GM21723 (cell line): ENCODE results near the gene MAD1L1.
"Not testable (repeated sequence)": the region's sequence is repeated elsewhere in the genome, so short reads cannot be mapped to it uniquely, and the experiment has no call there.

ENCODE experiments used
- ATAC-seq: cut with Tn5 transposase; IDR thresholded peaks from one replicate; pipeline ENCODE4 v1.9.1; 2021; ENCODE audit warnings: mild to moderate bottlenecking, moderate library complexity; ENCODE audit not compliant: unreplicated experiment

MAD1L1 gene

GRCh38 chr7:1874590-1875391 is 358.0 kb downstream of the MAD1L1 start:
- ATAC-seq: not testable (repeated sequence)

GRCh38 chr7:1873857-1874589 is 358.7 kb downstream of the MAD1L1 start:
- ATAC-seq: no peak

DNA sequence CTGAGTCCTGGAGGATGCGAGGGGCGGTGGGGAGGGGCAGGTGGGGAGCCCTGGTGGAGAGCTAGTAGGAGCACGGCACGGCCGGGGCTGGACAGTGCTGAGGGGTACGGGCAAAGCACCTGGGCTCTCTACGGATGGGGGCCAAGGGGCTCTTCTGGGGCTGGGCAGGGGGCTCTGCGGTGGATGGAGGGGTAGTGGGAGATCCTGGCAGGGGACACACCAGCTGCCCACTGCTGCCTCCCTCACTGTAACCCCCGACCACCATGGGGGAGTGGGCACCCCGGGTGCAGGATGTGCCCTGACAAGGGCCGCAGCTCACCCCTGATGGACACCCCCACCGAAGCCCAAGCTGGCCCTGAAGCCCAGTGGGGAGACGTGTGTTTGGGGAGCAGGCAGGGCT is 359.3 kb downstream of the MAD1L1 start:
- ATAC-seq: no peak

GRCh38 chr7:1873070-1873405 is 359.7 kb downstream of the MAD1L1 start:
- ATAC-seq: no peak

DNA sequence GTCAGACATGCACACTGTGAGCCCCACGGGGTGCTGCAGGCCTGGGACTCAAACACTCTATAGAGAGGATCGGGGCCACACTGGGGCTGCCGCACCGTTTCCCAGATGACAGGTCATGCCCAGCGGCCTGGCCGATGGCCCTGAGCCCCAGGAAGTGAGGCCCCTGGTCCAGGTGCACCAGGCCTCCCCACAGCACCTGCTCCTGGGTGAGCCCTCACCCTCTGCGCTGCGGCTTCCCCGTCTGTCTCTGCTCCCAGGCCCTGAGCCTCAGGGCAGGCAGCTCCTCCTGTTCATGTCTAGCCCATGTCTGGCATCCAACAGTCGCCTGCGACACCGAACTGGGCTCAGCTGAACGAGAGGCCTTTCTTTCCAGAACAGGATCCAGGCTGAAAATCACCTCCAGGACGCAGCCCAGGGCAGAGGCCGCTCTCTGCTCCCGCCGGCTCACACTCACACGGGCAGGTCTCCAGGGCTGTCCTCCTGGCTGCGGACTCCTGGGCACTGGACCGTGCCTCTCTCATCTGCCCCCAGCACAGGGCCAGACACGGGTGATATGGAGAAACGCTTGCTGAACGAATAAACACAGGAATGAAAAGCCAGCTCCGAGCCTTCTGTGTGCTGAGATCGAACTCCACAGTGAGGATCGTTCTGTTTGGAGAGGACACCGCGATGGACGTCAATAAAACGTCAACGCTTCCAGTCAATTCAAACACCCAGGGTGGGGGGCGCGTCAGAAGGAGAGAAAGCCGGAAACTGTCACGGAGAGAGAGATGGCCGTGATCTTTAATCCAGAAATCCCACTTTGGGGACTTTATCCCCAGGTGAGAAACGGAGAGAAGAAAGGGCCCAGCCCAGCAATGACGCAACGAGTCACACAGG is 360.3 kb downstream of the MAD1L1 start:
- no peak for ATAC-seq

- ATAC-seq: no peak
Measured at GRCh38 chr7:1869452-1870130, 363.2 kb downstream of the MAD1L1 start.

DNA sequence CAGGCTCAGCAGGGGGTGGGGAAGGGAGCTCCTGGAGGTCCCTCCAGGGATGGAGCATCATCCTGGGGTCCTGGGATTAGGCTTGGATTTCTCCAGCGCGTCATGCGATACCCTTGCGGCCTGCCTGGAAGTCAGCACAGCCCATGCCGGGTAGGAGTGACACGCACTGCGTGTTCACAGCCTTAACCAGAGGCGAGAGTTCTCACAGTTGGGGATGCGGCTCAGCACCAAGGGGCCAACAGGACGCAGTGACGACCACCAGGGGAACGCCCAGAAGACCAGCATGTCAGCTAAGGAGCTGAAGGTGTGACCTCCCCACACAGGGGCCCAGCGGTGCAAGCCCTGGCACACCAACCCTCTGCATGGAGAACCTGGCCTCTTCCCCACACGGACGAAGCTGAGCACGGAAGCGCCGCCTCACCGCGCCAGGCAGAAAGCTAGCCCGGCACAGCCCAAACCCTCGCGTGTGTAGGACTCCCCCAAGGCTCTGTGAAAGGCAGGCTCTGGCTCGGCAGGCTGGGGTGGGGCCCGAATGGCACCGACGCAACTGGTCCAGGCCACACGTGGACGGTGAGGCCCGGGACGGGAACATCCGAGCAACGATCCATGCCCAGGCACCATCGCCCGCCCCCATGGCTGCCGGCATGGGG is 364.1 kb downstream of the MAD1L1 start:
- no peak for ATAC-seq

- ATAC-seq: no peak
Measured at GRCh38 chr7:1867370-1868260, 365.1 kb downstream of the MAD1L1 start.

- no peak for ATAC-seq
Measured at GRCh38 chr7:1866601-1867000, 366.1 kb downstream of the MAD1L1 start.

DNA sequence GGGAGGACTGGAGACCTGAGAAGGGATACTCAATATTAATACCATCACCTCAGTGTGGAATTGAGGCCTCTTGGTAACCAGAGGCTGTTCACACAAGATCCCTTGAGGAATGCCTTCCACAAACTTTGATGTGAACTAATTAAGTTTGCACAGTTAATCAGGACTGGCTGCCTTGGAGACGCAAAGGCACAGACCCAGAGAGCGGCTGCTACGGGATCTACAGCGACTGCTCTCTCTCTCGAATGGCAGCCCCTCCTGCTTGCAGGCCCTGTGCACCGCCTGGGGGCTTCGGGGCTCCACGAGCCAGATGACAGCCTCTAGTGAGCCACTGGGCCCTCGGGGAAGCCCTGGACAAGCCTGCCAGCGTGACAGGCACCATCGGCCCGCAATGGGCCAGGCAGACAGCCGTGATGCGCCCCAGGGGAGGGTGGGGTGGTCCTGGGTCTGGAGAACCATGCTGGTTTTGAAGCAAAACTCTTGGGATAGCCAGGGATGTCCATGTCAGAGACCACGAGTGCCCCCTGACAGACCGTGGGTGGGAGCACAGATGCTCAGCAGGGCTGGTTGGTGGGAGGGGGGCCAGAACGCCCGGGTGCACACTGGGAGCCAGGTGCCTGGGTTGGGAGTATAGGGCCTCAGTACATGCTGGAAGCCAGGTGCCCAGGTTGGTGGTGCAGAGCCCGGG is 367.0 kb downstream of the MAD1L1 start:
- no peak for ATAC-seq

DNA sequence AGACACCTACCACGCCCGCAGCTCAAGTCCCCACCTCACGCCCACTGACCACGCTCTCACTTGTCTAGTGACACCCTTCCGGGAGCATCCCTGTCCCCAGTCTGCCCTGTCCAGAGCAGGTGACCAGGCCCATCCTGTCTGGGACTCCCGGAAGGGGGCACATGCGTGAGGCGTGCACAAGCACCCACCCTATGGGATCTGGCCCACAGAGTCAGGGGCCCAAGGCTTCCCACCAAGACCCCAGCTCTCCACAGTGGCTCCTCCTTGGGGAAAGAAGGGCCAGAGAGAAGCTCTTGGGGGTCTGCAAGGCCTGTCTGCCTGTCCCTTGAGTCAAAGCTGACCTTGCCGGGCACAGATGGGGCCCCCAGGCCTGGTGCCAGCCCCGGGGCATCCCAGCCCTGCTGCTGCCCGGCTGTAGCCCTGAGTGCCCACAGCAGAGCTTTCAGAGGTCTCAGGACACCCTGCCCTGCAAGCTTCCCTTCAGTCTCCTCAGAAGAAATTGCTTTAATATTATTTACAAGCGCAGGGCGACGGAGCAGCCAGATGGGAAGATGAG is 367.7 kb downstream of the MAD1L1 start:
- ATAC-seq: no peak

GRCh38 chr7:1864161-1864940 is 368.4 kb downstream of the MAD1L1 start:
- no peak for ATAC-seq

- ATAC-seq: no peak
Measured at GRCh38 chr7:1863091-1863900, 369.4 kb downstream of the MAD1L1 start.

DNA sequence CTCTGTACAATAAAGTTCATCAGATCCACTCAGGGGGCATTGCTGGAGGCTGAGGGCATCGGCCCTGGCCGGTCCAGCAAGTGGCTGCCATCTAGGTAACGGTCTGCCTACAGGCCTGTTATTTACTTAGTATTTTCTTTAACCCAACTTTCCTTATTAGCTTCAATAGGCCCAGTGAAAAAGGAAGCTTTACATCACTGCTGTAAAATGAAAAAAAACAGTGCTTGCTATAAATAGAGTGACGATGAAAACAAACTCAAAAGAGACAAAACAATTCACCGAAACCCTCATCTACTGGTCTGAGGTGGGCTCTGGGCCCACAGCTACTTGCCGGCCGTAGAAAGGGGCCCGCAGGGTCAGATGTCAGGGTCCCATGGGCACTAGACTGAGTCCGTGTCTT is 370.2 kb downstream of the MAD1L1 start:
- ATAC-seq: no peak

DNA sequence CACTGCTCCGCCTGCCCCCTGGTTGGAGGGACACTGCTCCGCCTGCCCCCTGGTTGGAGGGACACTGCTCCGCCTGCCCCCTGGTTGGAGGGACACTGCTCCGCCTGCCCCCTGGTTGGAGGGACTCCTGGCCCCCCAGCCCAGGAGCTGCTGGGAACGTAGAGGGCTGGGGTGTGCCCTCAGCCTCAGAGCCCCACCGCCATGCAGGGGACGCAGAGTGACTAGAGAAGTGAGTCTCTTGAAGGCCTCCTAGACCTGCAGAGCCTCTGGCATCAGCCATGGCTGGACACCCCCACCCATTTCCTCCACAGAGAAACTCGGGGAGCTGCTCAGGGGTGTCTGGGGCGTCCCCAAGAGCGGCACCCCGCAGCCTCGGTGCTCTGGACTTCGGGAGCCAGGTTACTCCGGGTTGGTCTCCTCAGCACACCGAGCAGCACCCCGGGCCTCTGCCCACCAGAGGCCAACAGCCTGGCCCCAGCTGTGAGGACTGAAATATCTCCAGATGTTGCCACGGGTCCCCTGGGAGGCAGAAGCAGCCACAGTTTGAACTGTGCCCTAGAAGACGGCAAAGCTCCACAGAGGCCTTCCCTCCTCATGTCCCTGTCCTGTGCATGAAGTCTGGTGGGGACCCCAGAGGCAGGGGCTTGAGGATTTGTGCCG is 370.8 kb downstream of the MAD1L1 start:
- no peak for ATAC-seq
